H54 (cell line): ENCODE measurements around the gene NEGR1.

ENCODE experiments used
- DNase-seq: peaks from one replicate; pipeline ENCODE4 v3.0.0; 2011; ENCODE audit warnings: low spot score, mixed read lengths; ENCODE audit not compliant: insufficient read length
- FAIRE-seq: peaks from 3 replicates; lab custom pipeline; 2011; peaks lifted over from hg19 to GRCh38; lab: Jason Lieb, UNC
- POLR2A ChIP-seq: IDR thresholded peaks from 2 replicates; pipeline ENCODE4 v1.6.1; 2011; ENCODE audit warnings: low read depth, mild to moderate bottlenecking, low read length

Gene NEGR1

GRCh38 chr1:71745326-71745725 is 537.0 kb downstream of the NEGR1 start:
- DNase-seq, result no peak
- no peak for TF ChIP-seq POLR2A
- FAIRE-seq, result no peak

- FAIRE-seq, result no peak
- no peak for TF ChIP-seq POLR2A
- no peak for DNase-seq
These were observed 538.5 kb downstream of the NEGR1 start for GRCh38 chr1:71743862-71744261.

- no peak for FAIRE-seq
These were observed 543.4 kb downstream of the NEGR1 start for GRCh38 chr1:71738910-71739309.

GRCh38 chr1:71738256-71738655 is 544.1 kb downstream of the NEGR1 start:
- DNase-seq (no peak), FAIRE-seq (no peak)
- TF ChIP-seq POLR2A, result no peak

More at GRCh38 chr1:71738910-71739309, 543.4 kb downstream of the NEGR1 start:
- no peak for TF ChIP-seq POLR2A
- DNase-seq, result no peak

- no peak for TF ChIP-seq POLR2A
- DNase-seq, result no peak
- FAIRE-seq, result no peak
These were observed 544.6 kb downstream of the NEGR1 start for GRCh38 chr1:71737768-71738167.

- TF ChIP-seq POLR2A, result no peak
- FAIRE-seq (no peak), DNase-seq (no peak)
These were observed 549.2 kb downstream of the NEGR1 start for GRCh38 chr1:71733121-71733520.

- DNase-seq (no peak), FAIRE-seq (no peak)
- no peak for TF ChIP-seq POLR2A
These were observed 560.8 kb downstream of the NEGR1 start for GRCh38 chr1:71721532-71721931.

GRCh38 chr1:71719330-71719729 is 563.0 kb downstream of the NEGR1 start:
- DNase-seq (no peak), FAIRE-seq (no peak)
- TF ChIP-seq POLR2A, result no peak

GRCh38 chr1:71717186-71717585 is 565.2 kb downstream of the NEGR1 start:
- FAIRE-seq (no peak), DNase-seq (no peak)
- TF ChIP-seq POLR2A, result no peak

GRCh38 chr1:71711456-71711855 is 570.9 kb downstream of the NEGR1 start:
- no peak for TF ChIP-seq POLR2A
- DNase-seq (no peak), FAIRE-seq (no peak)

GRCh38 chr1:71706029-71706671 is 576.2 kb downstream of the NEGR1 start:
- no peak for TF ChIP-seq POLR2A
- no peak for FAIRE-seq

GRCh38 chr1:71698186-71698585 is 584.2 kb downstream of the NEGR1 start:
- FAIRE-seq (no peak), DNase-seq (no peak)
- no peak for TF ChIP-seq POLR2A

More at GRCh38 chr1:71706029-71706671, 576.2 kb downstream of the NEGR1 start:
- no peak for DNase-seq

- FAIRE-seq, result no peak
- no peak for TF ChIP-seq POLR2A
- no peak for DNase-seq
These were observed 586.5 kb downstream of the NEGR1 start for GRCh38 chr1:71695821-71696220.

- DNase-seq, result no peak
- TF ChIP-seq POLR2A, result no peak
- no peak for FAIRE-seq
These were observed 587.3 kb downstream of the NEGR1 start for GRCh38 chr1:71695084-71695483.

- TF ChIP-seq POLR2A, result no peak
- FAIRE-seq (no peak), DNase-seq (no peak)
These were observed 588.8 kb downstream of the NEGR1 start for GRCh38 chr1:71693581-71693980.

- TF ChIP-seq POLR2A, result no peak
- no peak for FAIRE-seq
- DNase-seq, result no peak
These were observed 592.7 kb downstream of the NEGR1 start for GRCh38 chr1:71689635-71690034.
